Retinal pigment epithelial cell (primary cell): Measurements from ENCODE around the gene SPATA17.

Source experiments
- DNase-seq: peaks from one replicate; pipeline ENCODE4 v3.0.0-alpha.2; 2010; ENCODE audit warnings: low read depth
- H3K4me3 ChIP-seq: 2 replicates; pipeline ENCODE4 v1.5.1; 2011; ENCODE audit warnings: mild to moderate bottlenecking, low read length, control low read depth, moderate library complexity
- CTCF ChIP-seq: conservative IDR thresholded peaks from 2 replicates; pipeline ENCODE4 v1.5.1; 2011; ENCODE audit warnings: low read depth, low read length, control low read depth, inconsistent platforms

SPATA17 gene

GRCh38 chr1:217605390-217605789 lies 25.8 kb upstream of the SPATA17 start:
- no peak for TF ChIP-seq CTCF
- no peak for DNase-seq
- H3K4me3 ChIP-seq = no peak overlapping the region

DNA sequence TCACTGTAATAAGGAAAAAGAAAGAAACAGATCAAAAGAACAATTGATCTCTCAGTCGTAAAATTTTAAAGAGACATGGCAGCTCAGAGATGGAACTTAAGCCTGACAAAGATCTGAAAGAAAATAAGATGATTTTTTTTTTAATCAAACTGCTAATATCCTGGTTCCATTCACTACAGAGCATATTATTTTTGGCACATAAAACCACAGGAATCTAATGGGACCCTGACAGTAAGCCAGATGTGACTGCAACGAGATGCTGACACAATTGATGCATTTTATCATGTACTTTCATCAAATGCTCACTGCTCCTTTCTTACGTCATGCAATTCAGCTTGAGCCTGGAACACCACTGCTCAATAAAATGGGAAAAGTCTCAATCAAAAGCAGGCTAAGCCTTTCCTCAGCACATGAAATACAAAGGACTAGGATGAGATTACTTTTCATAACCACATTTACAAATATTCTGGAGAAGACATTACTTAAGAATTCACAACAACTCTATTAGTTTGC lies 16.9 kb upstream of the SPATA17 start:
- DNase-seq = no peak
- H3K4me3 ChIP-seq = no peak overlapping the region
- TF ChIP-seq CTCF = no peak

GRCh38 chr1:217617126-217617525 lies 14.0 kb upstream of the SPATA17 start:
- H3K4me3 ChIP-seq = no peak overlapping the region
- TF ChIP-seq CTCF = no peak
- DNase-seq = no peak

DNA sequence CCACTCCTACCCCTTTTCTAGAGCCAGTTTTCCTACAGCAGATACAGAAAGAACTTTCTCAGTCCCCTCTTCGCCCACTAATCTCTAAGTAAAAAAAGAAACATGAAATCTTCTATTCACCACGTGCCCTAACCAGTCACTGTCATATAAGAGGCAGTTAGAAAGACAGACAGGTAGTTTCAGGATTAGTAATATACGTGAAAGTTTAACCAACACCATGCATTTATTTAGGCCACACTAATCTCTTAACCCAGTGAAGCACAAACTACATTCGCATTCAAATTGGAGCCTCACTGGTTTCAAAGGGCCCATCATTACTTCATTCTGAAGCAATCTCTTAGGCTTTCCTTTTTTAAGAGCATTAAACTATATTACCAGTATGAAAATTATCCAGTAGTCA lies 10.3 kb upstream of the SPATA17 start:
- no peak overlapping the region for H3K4me3 ChIP-seq
- no peak for DNase-seq
- no peak for TF ChIP-seq CTCF

GRCh38 chr1:217622042-217622441 lies 9.1 kb upstream of the SPATA17 start:
- no peak overlapping the region for H3K4me3 ChIP-seq
- no peak for DNase-seq
- TF ChIP-seq CTCF = no peak

DNA sequence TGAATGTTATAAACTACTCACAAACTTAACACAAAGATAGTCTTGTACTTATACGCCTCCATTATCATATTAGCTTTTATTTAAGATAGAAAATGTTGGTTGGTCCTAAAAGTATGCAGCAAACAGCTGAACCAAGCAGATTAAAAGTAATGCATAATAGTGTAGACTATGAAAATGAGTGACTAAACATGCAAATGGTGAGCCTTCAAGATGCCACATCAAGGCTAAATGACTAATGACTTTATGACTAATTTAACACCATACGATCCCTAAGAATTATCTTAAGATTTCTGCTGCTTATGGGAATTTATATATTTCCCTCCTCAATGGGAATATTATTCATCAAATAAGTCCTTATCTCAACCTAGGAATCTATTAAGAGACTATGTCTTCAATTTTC lies 4.8 kb upstream of the SPATA17 start:
- H3K4me3 ChIP-seq = no peak overlapping the region
- TF ChIP-seq CTCF = no peak
- no peak for DNase-seq

- no peak for TF ChIP-seq CTCF
- DNase-seq = no peak
- H3K4me3 ChIP-seq = no peak overlapping the region
These were observed 3.7 kb upstream of the SPATA17 start for GRCh38 chr1:217627431-217627830.
